A204.1 (cell line): ENCODE measurements around the gene GPR108.
"Not testable (repeated sequence)": the region's sequence is repeated elsewhere in the genome, so short reads cannot be mapped to it uniquely, and the experiment has no call there.

Experiments used
- FAIRE-seq: peaks from 2 replicates; lab custom pipeline; 2012; peaks lifted over from hg19 to GRCh38; lab: Jason Lieb, UNC

GPR108 gene

DNA sequence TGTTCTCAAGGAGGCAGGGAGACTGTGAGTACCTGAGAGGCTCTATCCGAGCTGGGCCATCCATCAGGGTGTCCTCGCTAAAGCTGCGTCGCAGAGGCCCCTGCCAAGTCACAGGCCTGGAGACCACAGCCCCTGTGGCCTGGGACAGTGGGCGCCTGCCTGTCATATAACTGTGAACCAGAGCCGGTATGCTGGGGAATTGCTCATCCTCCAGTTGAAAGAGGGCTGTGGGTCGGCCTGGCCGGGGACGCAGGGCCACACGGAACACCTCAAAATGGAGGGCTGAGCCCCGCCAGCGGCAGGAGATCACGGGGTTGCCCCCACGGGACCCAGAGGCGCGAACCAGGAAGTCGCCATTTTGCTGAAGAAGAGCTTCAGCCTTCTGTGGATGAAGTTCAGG lies 23.2 kb upstream of the GPR108 start:
- FAIRE-seq: no peak

- no peak for FAIRE-seq
These were observed 17.5 kb upstream of the GPR108 start for GRCh38 chr19:6754653-6755463.

DNA sequence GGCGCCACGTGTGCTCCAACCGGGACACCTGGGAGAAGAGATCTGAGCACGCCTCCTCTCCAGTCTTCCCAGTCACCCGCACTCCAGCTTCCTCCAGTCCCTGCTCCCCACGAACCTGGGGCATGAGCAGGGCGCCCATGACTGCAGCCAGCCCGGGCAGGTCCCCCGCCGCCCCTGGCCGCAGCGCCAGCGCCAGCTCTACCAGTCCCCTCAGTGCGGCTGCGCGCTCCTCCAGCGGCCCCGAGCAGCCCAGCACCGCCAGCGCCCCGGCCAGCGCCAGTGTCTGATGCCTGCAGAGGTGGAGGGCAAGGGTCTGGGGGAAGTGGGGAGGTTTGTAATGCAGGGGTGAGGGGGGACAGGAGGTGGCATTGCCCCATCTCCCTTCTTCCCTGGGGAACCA lies 16.8 kb upstream of the GPR108 start:
- no peak for FAIRE-seq

- peak; percentile 43 for FAIRE-seq
These were observed 16.0 kb upstream of the GPR108 start for GRCh38 chr19:6753178-6754031.

- no peak for FAIRE-seq
These were observed 15.1 kb upstream of the GPR108 start for GRCh38 chr19:6752256-6753177.

- no peak for FAIRE-seq
These were observed 13.8 kb upstream of the GPR108 start for GRCh38 chr19:6751189-6751588.

- no peak for FAIRE-seq
These were observed 12.7 kb upstream of the GPR108 start for GRCh38 chr19:6750062-6750461.

- FAIRE-seq: not testable (repeated sequence)
These were observed 11.2 kb upstream of the GPR108 start for GRCh38 chr19:6748543-6748942.

- no peak for FAIRE-seq
These were observed 8.6 kb upstream of the GPR108 start for GRCh38 chr19:6745965-6746364.

GRCh38 chr19:6744381-6745301 lies 7.3 kb upstream of the GPR108 start:
- FAIRE-seq: no peak

GRCh38 chr19:6743714-6744380 lies 6.5 kb upstream of the GPR108 start:
- FAIRE-seq: no peak

DNA sequence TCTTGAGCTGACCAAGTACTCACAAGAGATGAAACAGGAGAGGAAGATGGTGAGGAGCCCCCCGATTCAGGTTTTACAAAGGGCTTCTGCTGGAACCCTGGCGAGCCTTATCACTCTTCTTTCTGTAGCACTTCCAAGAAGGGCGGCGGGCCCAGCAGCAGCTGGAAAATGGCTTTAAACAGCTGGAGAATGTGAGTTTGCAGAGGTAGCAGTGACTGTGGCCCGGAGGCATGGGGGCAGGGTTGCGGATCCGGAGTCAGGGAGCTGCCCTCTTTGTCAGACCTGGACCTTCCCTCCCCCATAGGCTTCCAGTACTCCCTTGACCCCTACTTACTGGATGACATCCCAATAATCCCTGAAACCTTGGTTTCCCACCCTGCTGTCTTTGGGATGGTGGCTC lies 5.7 kb upstream of the GPR108 start:
- FAIRE-seq: no peak

DNA sequence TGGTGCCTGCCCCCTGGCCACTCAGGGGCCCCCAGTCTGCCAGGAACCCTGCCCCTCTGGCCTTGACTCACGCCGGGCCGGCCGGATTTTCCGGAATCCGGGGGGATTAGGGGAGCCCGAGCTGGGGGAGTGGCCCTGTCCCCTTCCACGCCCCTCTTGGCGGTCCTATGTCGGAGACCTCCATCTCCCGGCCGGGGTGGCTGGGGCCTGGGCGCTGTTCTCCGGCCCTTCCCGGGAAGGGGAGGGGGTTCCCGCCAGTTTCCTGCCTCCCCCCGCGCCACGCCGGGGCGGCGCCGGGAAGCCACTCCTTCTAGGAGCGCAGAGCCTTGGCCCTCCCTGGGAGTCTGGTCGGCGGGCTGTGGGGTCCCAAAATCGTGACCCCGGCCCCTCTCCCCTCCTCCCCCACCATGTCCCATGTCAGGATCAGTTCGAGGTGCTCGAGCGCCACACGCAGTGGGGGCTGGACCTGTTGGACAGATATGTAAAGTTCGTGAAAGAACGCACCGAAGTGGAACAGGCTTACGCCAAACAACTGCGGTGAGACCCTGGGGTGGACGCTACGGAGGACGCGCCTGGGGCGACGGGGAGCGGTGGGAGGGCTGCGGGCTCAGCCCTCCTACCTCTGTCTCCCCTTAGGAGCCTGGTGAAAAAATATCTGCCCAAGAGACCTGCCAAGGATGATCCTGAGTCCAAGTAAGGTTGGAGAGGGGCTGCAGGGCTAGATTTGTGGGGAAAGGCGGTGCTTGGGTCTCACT lies 3.4 kb upstream of the GPR108 start:
- FAIRE-seq: no peak

DNA sequence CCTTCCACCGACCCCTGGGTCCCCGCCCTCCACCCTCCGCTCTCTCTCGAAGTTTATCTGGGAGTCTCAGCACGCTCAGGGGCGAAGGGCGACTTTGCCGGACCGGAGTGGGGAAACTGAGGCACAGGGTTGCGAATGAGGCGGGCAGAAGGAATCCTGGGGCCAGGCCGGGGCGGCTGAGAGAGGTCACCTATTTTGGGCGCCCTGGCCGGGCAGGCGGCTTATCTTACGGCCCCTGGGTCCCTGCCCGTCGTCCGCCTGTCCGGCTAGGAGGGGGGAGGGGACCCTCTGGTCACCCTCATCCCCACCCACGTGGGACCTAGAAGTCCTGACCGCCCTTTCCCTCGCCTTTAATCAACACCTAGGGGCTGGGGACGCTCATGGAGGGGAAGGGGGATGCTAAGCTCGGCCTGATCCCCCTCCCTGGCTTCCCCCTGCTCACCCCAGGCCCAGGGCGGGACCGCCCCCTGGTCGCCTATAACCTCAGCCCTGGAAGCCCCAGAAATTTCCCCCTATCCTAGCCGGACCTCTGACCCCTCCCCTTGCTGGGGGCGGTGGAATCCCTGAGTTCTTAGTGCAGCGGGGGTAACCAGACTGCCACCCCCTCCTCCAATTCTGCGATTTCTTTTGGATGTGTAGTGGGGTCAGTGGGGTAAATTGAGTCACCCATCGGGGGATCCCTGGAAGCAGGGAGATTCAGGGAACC lies 2.7 kb upstream of the GPR108 start:
- FAIRE-seq: no peak

- FAIRE-seq: no peak
These were observed 2.1 kb upstream of the GPR108 start, which contains the start of gene TRIP10 for GRCh38 chr19:6739390-6739882. TRIP10 (plus strand) TSS chr19:6739680; CDS start chr19:6739762, 82 bp downstream.

DNA sequence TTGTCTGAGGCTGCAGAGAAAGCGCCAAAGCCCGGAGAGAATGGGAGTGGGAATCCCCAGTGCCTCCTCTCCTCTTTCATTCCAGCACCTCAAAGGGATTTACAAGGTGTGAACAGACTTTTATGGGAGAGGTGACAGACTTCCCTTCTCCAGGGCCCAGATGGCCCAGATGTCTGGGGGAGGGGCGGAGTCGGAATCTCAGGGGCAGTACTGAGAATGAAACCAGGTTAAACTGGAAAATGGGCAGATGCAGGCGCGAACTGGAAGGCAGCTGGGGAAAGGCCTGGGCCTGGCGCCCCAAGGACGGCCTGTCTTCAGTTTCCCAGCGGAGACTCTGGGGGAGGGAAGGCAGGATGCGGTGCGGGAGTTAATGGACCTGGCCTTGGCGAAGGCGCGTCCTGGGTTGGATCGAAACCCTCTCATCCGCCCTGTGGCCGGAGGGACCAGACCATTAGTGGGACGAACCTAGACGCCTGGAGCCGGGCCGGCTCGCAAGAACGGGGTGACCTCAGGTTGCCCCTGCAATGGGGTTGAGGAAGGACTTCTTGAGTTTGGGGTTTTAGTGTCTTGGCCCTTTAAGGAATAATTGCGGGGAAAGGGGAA lies 1.5 kb upstream of the GPR108 start:
- no peak for FAIRE-seq

GRCh38 chr19:6737873-6738786 lies 750 bp upstream of the GPR108 start:
- FAIRE-seq: no peak

- FAIRE-seq: no peak
These were observed 480 bp downstream of the GPR108 start for GRCh38 chr19:6736917-6737283.
